HEK293 (cell line): ENCODE results near the gene PRKCA.

ENCODE experiments used
- CTCF ChIA-PET: fragments of 350-600 bp; formaldehyde crosslinking; extraction: SDS; loops from one replicate; lab custom pipeline; 2021; ENCODE audit warnings: antibody characterized with exemption; lab: Yijun Ruan, JAX
- POLR2A ChIA-PET: fragments of 300-600 bp; formaldehyde crosslinking; extraction: SDS; loops from one replicate; lab custom pipeline; 2020; ENCODE audit warnings: antibody characterized with exemption, inconsistent platforms; lab: Yijun Ruan, JAX
- H3K27ac ChIP-seq: fragments of 200-500 bp; sonication (Bioruptor generic); 2 replicates; pipeline ENCODE4 v1.5.1; 2014; ENCODE audit warnings: low read depth, low read length, control low read depth, inconsistent platforms; ENCODE audit errors: extremely low read depth
- H3K36me3 ChIP-seq, 2 experiments: fragments of 200-500 bp in 1 of 2; sonication (Bioruptor generic) in 1 of 2; 1 replicate in 1 of 2; 2 replicates in 1 of 2; pipeline ENCODE4 v1.5.1; 2014 to 2017; ENCODE audit warnings: inconsistent platforms in 2 of 2, low read length in 2 of 2; ENCODE audit not compliant: control insufficient read depth in 2 of 2, insufficient read depth in 1 of 2
- H3K4me1 ChIP-seq: fragments of 200-500 bp; sonication (Bioruptor generic); 2 replicates; pipeline ENCODE4 v1.5.1; 2014; ENCODE audit warnings: mild to moderate bottlenecking, low read length, inconsistent platforms; ENCODE audit not compliant: control insufficient read depth, insufficient read depth
- H3K4me3 ChIP-seq: 2 replicates; pipeline ENCODE4 v1.5.1; 2011; ENCODE audit warnings: low read depth, mild to moderate bottlenecking, control low read depth, low read length, moderate library complexity
- H3K9me3 ChIP-seq: fragments of 200-500 bp; sonication (Bioruptor generic); 2 replicates; pipeline ENCODE4 v1.5.1; 2014; ENCODE audit warnings: low read depth, low read length, inconsistent platforms; ENCODE audit not compliant: control insufficient read depth, insufficient read depth
- KLF10 ChIP-seq: fragments of 450-650 bp; IDR thresholded peaks from 2 replicates; pipeline ENCODE4 v1.5.1; 2018; ENCODE audit warnings: missing biosample characterization, mild to moderate bottlenecking, missing genetic modification characterization
- MYNN ChIP-seq: fragments of 450-650 bp; formaldehyde crosslinking; IDR thresholded peaks from 2 replicates; pipeline ENCODE4 v1.5.1; 2016; ENCODE audit warnings: missing biosample characterization, missing genetic modification characterization, borderline replicate concordance
- SALL2 ChIP-seq: fragments of 450-650 bp; formaldehyde crosslinking; IDR thresholded peaks from 2 replicates; pipeline ENCODE4 v1.5.0; 2017; ENCODE audit warnings: missing biosample characterization, mild to moderate bottlenecking, missing genetic modification characterization, borderline replicate concordance
- SCRT1 ChIP-seq: fragments of 450-650 bp; formaldehyde crosslinking; IDR thresholded peaks from 2 replicates; pipeline ENCODE4 v1.5.1; 2016; ENCODE audit warnings: missing biosample characterization, missing genetic modification characterization, borderline replicate concordance
- SP3 ChIP-seq: fragments of 450-650 bp; formaldehyde crosslinking; IDR thresholded peaks from 2 replicates; pipeline ENCODE4 v1.5.1; 2016; ENCODE audit warnings: missing biosample characterization, missing genetic modification characterization
- ZBTB6 ChIP-seq: fragments of 450-650 bp; formaldehyde crosslinking; IDR thresholded peaks from 2 replicates; pipeline ENCODE4 v1.5.1; 2017; ENCODE audit warnings: missing biosample characterization, missing genetic modification characterization
- ZBTB8A ChIP-seq: fragments of 450-650 bp; formaldehyde crosslinking; IDR thresholded peaks from 2 replicates; pipeline ENCODE4 v1.5.1; 2016; ENCODE audit warnings: missing biosample characterization, missing genetic modification characterization
- ZFP69B ChIP-seq: fragments of 450-650 bp; formaldehyde crosslinking; IDR thresholded peaks from 2 replicates; pipeline ENCODE4 v1.5.1; 2016; ENCODE audit warnings: missing biosample characterization, missing genetic modification characterization
- ZNF121 ChIP-seq: fragments of 450-650 bp; formaldehyde crosslinking; IDR thresholded peaks from 2 replicates; pipeline ENCODE4 v1.5.1; 2016; ENCODE audit warnings: missing biosample characterization, missing genetic modification characterization
- ZNF211 ChIP-seq: fragments of 450-650 bp; formaldehyde crosslinking; IDR thresholded peaks from 2 replicates; pipeline ENCODE4 v1.5.1; 2016; ENCODE audit warnings: low read depth, missing biosample characterization, missing genetic modification characterization
- ZNF266 ChIP-seq: fragments of 450-650 bp; formaldehyde crosslinking; IDR thresholded peaks from 2 replicates; pipeline ENCODE4 v1.5.1; 2016; ENCODE audit warnings: missing biosample characterization, missing genetic modification characterization, low read depth
- ZNF311 ChIP-seq: fragments of 450-650 bp; formaldehyde crosslinking; IDR thresholded peaks from 2 replicates; pipeline ENCODE4 v1.5.1; 2017; ENCODE audit warnings: missing biosample characterization, missing genetic modification characterization, borderline replicate concordance
- ZNF518A ChIP-seq: fragments of 450-650 bp; formaldehyde crosslinking; conservative IDR thresholded peaks from 2 replicates; pipeline ENCODE4 v1.5.1; 2016; ENCODE audit warnings: low read depth, missing biosample characterization, missing genetic modification characterization
- ZNF555 ChIP-seq: fragments of 450-650 bp; formaldehyde crosslinking; conservative IDR thresholded peaks from 2 replicates; pipeline ENCODE4 v1.5.1; 2017; ENCODE audit warnings: missing biosample characterization, mild to moderate bottlenecking, missing genetic modification characterization, inconsistent platforms
- ZNF596 ChIP-seq: fragments of 450-650 bp; IDR thresholded peaks from 2 replicates; pipeline ENCODE4 v1.5.0; 2018; ENCODE audit warnings: missing biosample characterization, mild to moderate bottlenecking, missing genetic modification characterization, moderate library complexity
- ZNF600 ChIP-seq: fragments of 450-650 bp; formaldehyde crosslinking; IDR thresholded peaks from 2 replicates; pipeline ENCODE4 v1.5.1; 2016; ENCODE audit warnings: missing biosample characterization, missing genetic modification characterization
- ZNF670 ChIP-seq: fragments of 450-650 bp; formaldehyde crosslinking; IDR thresholded peaks from 2 replicates; pipeline ENCODE4 v1.5.1; 2016; ENCODE audit warnings: missing biosample characterization, missing genetic modification characterization, low read depth
- ZNF768 ChIP-seq: fragments of 450-650 bp; formaldehyde crosslinking; IDR thresholded peaks from 2 replicates; pipeline ENCODE4 v1.5.1; 2018; ENCODE audit warnings: missing biosample characterization, mild to moderate bottlenecking, missing genetic modification characterization
- ZNF776 ChIP-seq: fragments of 450-650 bp; formaldehyde crosslinking; IDR thresholded peaks from 2 replicates; pipeline ENCODE4 v1.5.0; 2017; ENCODE audit warnings: missing biosample characterization, missing genetic modification characterization, borderline replicate concordance
- ZNF830 ChIP-seq: fragments of 450-650 bp; IDR thresholded peaks from 2 replicates; pipeline ENCODE4 v1.5.0; 2018; ENCODE audit warnings: missing biosample characterization, missing genetic modification characterization, low read depth, mild to moderate bottlenecking, moderate library complexity
- TF ChIP-seq, protein P1 (sequence below): fragments of 450-650 bp; formaldehyde crosslinking; IDR thresholded peaks from 2 replicates; pipeline ENCODE4 v1.5.1; 2017; ENCODE audit warnings: missing biosample characterization, missing genetic modification characterization

The PRKCA gene

DNA sequence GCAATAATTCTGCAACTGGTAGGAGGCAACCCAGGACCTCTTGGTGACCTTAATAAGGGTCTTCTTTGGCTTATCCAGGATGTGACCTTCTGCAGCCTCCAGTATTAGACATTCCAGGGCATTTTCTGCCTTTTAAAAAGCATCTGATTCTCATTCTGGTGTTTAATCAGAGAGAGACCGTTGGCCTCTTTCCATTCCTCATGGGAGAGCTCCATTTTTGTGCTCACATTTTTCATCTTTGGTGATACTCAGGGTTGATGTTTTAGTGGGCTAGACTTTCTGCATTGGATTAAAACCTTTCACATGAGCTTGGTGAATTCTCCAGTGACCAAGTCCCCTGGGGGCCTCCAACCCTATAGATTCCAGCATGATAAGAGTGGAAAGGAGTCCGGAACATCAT, 382.3 kb downstream of the PRKCA start:
- Histone ChIP-seq H3K4me3 (no peak overlapping the region), H3K9me3 (no peaks in the 10 kb centered on the region), H3K4me1 (no peaks in the 10 kb centered on the region), H3K27ac (no peak overlapping the region), H3K36me3 (peaks cover 0 to 14% of the 10 kb centered on the region in 2 experiments; a peak in 2 of 3 replicates)
- no peak for TF ChIP-seq ZNF266 (tag by site-specific recombination)
- no peak for TF ChIP-seq KLF10 (tag by site-specific recombination)
- no peak for TF ChIP-seq ZNF776
- TF ChIP-seq SALL2 (tag by site-specific recombination) = no peak
- no peak for TF ChIP-seq ZNF211 (tag by site-specific recombination)
- no peak for TF ChIP-seq ZNF518A
- TF ChIP-seq ZNF596 (tag by site-specific recombination) = no peak
- TF ChIP-seq ZFP69B (tag by site-specific recombination) = no peak
- ChIA-PET POLR2A (no interaction called here), CTCF (interaction anchor here (0.6 kb wide), 1 partner anchor 521 kb away, joined by 3 read pairs; no protein-coding TSS in a partner anchor)

DNA sequence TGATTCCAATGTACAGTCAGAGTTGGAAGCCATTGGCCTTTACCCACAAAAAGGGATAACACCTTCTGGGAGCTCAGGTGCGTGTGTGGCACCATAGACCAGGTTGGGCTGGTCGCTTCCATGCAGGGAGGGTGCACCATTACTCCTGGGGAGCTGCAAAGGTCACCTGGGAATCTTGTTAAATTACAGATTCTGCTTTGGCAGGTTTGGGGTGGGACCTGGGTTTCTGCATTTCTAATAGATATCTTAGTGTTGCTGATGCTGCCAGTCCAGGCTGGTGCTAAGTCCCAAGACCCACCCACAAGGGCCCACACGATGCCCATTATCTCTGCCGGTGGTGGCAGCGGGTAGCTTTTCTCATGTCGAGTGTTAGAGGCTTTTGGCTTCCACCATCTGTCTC, 384.2 kb downstream of the PRKCA start:
- no peaks in the 10 kb centered on the region for H3K4me1 ChIP-seq
- TF ChIP-seq ZNF830 (tag by site-specific recombination) (no peak), ZNF555 (tag by site-specific recombination) (no peak), ZBTB8A (no peak), ZNF670 (tag by site-specific recombination) (no peak), ZNF311 (tag by site-specific recombination) (no peak), ZNF600 (tag by site-specific recombination) (no peak), ZBTB6 (tag by site-specific recombination) (no peak), SP3 (tag by site-specific recombination) (no peak), MYNN (tag by site-specific recombination) (no peak), SCRT1 (no peak), ZNF768 (tag by site-specific recombination) (no peak), ZNF121 (tag by site-specific recombination) (no peak)
- TF ChIP-seq, protein P1, sequence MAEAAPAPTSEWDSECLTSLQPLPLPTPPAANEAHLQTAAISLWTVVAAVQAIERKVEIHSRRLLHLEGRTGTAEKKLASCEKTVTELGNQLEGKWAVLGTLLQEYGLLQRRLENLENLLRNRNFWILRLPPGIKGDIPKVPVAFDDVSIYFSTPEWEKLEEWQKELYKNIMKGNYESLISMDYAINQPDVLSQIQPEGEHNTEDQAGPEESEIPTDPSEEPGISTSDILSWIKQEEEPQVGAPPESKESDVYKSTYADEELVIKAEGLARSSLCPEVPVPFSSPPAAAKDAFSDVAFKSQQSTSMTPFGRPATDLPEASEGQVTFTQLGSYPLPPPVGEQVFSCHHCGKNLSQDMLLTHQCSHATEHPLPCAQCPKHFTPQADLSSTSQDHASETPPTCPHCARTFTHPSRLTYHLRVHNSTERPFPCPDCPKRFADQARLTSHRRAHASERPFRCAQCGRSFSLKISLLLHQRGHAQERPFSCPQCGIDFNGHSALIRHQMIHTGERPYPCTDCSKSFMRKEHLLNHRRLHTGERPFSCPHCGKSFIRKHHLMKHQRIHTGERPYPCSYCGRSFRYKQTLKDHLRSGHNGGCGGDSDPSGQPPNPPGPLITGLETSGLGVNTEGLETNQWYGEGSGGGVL = no peak
- no peak overlapping the region for H3K27ac ChIP-seq
- ChIA-PET CTCF (interaction anchor here (0.6 kb wide), 1 partner anchor 469 kb away, joined by 3 read pairs; no protein-coding TSS in a partner anchor), POLR2A (no interaction called here)
- H3K9me3 ChIP-seq = no peaks in the 10 kb centered on the region
- H3K36me3 ChIP-seq = peaks cover 0 to 15% of the 10 kb centered on the region in 2 experiments; a peak in 2 of 3 replicates
- no peak overlapping the region for H3K4me3 ChIP-seq
